Measurements from ENCODE around the gene MCOLN3.

GRCh38 chr1:85047472-85048295, 616 bp downstream of the MCOLN3 start:
- TF ChIP-seq CTCF (IDR thresholded peaks at IDR 0.05), result no peak
- TF ChIP-seq POLR2A (IDR thresholded peaks at IDR 0.05), result no peak
